OCI-LY7 (cell line): Measurements from ENCODE around the gene DOCK3. TPM values are rescaled to one million over a fixed set of nuclear protein-coding genes. Genes with fewer than 3 reads are reported as not detected.

ENCODE experiments used
- BruUV-seq: library from RNA; stranded (reverse); fragments of 400-500 nt; replicated peaks from 2 replicates; lab custom pipeline; 2021; lab: Mats Ljungman, UMichigan
- CTCF ChIA-PET: fragments of 300-600 bp; sonication (Branson Sonifier 250); formaldehyde crosslinking; loops from one replicate; lab custom pipeline; 2022; ENCODE audit warnings: antibody characterized with exemption; ENCODE audit not compliant: unreplicated experiment; lab: Charles Lee
- POLR2A ChIA-PET: fragments of 300-600 bp; sonication (Branson Sonifier 250); formaldehyde crosslinking; loops from one replicate; lab custom pipeline; 2022; ENCODE audit warnings: antibody characterized with exemption; lab: Charles Lee
- DNase-seq: peaks from one replicate; pipeline ENCODE4 v3.0.0-alpha.2; 2015; ENCODE audit warnings: low spot score
- H2AFZ ChIP-seq: fragments of 200-600 bp; sonication (generic), shearing (Covaris generic); 2 replicates; pipeline ENCODE4 v1.6.1; 2014; ENCODE audit warnings: mild to moderate bottlenecking, antibody characterized with exemption, low read length, moderate library complexity
- H3K27ac ChIP-seq: fragments of 200-600 bp; sonication (generic); 2 replicates; pipeline ENCODE4 v1.5.1; 2014; ENCODE audit warnings: mixed run types, low read depth, mild to moderate bottlenecking, moderate library complexity, low read length, inconsistent platforms; ENCODE audit not compliant: poor library complexity, severe bottlenecking
- H3K36me3 ChIP-seq: fragments of 200-600 bp; sonication (generic); 2 replicates; pipeline ENCODE4 v1.6.1; 2014; ENCODE audit warnings: mild to moderate bottlenecking, antibody characterized with exemption, low read length, moderate library complexity, mixed read lengths; ENCODE audit not compliant: insufficient read depth
- H3K4me1 ChIP-seq: fragments of 200-600 bp; sonication (generic); 2 replicates; pipeline ENCODE4 v1.5.1; 2014; ENCODE audit warnings: mild to moderate bottlenecking, low read length; ENCODE audit not compliant: insufficient read depth, poor library complexity, severe bottlenecking
- H3K4me2 ChIP-seq: fragments of 200-600 bp; sonication (generic); 2 replicates; pipeline ENCODE4 v1.6.1; 2014; ENCODE audit warnings: mild to moderate bottlenecking, low read length
- H3K4me3 ChIP-seq: fragments of 200-600 bp; sonication (generic); 2 replicates; pipeline ENCODE4 v1.5.1; 2014; ENCODE audit warnings: mild to moderate bottlenecking, low read depth, low read length; ENCODE audit not compliant: poor library complexity, severe bottlenecking
- H3K79me2 ChIP-seq: fragments of 200-600 bp; sonication (generic); 2 replicates; pipeline ENCODE4 v1.6.1; 2016; ENCODE audit warnings: low read depth, mild to moderate bottlenecking, low read length, moderate library complexity, mixed read lengths; ENCODE audit not compliant: insufficient read depth
- H3K9me2 ChIP-seq: fragments of 200-600 bp; sonication (generic); 2 replicates; pipeline ENCODE4 v1.6.1; 2016; ENCODE audit warnings: mild to moderate bottlenecking, low read length, mixed read lengths; ENCODE audit not compliant: insufficient read depth
- H3K9me3 ChIP-seq: fragments of 200-600 bp; sonication (generic); 2 replicates; pipeline ENCODE4 v1.6.1; 2014; ENCODE audit warnings: mild to moderate bottlenecking, mixed run types, low read length, mixed read lengths
- H4K20me1 ChIP-seq: fragments of 200-600 bp; sonication (generic); 2 replicates; pipeline ENCODE4 v1.6.1; 2014; ENCODE audit warnings: mild to moderate bottlenecking, antibody characterized with exemption, low read length, moderate library complexity, mixed read lengths; ENCODE audit not compliant: insufficient read depth
- EZH2phosphoT487 ChIP-seq: fragments of 200-600 bp; sonication (generic); IDR thresholded peaks from 2 replicates; pipeline ENCODE4 v1.6.1; 2018; ENCODE audit warnings: low read depth, borderline replicate concordance, mild to moderate bottlenecking, mixed run types, antibody characterized with exemption, low read length, moderate library complexity, mixed read lengths
- intact Hi-C: fragments of 100-400 bp; cut with micrococcal nuclease; formaldehyde crosslinking; loops from one replicate; pipeline ENCODE4 v1.10.0; 2022; ENCODE audit not compliant: unreplicated experiment
- total RNA-seq, 2 experiments: library from RNA; depleted of rRNA in 1 of 2; stranded (reverse); fragments of >200 nt in 1 of 2; shearing (Covaris generic) in 1 of 2; gene quantifications; 2 replicates each; pipeline ENCODE4 v1.2.3, GENCODE V29; 2014 to 2022
- TF ChIP-seq, protein P1 (sequence below): fragments of 200-600 bp; sonication (generic); conservative IDR thresholded peaks from 2 replicates; pipeline ENCODE4 v1.5.1; 2014; ENCODE audit warnings: mild to moderate bottlenecking, antibody characterized with exemption, low read length, moderate library complexity, mixed read lengths

DOCK3 gene
- total RNA-seq, 2 experiments from 2014 or later: not detected

DNA sequence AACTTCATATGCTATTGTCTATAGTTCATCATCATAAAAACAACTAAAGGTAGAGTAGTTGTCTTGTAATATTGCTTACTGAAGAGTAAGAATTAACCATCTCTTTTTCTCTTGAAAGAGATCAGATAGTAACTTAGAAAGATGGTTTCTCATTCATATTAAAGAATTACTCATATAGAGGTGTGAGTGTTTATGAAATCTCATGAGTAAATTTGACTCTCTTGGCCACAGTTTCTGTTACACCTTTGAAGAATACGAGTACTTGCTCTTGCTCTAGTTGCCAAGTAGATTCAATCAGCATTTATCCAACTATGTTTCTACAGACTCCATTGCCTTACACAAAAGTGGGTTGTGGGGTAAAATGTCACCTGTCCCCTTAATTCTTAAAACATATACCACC is 463.0 kb downstream of the DOCK3 start:
- TF ChIP-seq EZH2phosphoT487: no peak
- TF ChIP-seq, protein P1, sequence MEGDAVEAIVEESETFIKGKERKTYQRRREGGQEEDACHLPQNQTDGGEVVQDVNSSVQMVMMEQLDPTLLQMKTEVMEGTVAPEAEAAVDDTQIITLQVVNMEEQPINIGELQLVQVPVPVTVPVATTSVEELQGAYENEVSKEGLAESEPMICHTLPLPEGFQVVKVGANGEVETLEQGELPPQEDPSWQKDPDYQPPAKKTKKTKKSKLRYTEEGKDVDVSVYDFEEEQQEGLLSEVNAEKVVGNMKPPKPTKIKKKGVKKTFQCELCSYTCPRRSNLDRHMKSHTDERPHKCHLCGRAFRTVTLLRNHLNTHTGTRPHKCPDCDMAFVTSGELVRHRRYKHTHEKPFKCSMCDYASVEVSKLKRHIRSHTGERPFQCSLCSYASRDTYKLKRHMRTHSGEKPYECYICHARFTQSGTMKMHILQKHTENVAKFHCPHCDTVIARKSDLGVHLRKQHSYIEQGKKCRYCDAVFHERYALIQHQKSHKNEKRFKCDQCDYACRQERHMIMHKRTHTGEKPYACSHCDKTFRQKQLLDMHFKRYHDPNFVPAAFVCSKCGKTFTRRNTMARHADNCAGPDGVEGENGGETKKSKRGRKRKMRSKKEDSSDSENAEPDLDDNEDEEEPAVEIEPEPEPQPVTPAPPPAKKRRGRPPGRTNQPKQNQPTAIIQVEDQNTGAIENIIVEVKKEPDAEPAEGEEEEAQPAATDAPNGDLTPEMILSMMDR: no peak
- Histone ChIP-seq H3K4me3 (no peak overlapping the region), H2AFZ (no peak overlapping the region), H3K9me2 (no peaks in the 10 kb centered on the region), H4K20me1 (no peaks in the 10 kb centered on the region), H3K36me3 (no peaks in the 10 kb centered on the region), H3K4me2 (no peak overlapping the region), H3K9me3 (no peaks in the 10 kb centered on the region), H3K4me1 (no peaks in the 10 kb centered on the region), H3K79me2 (no peaks in the 10 kb centered on the region), H3K27ac (no peak overlapping the region)
- intact Hi-C loops: no loop called here
- ChIA-PET POLR2A (no interaction called here), CTCF (no interaction called here)
- no TSS peak for BruUV-seq
- no peak for DNase-seq

DNA sequence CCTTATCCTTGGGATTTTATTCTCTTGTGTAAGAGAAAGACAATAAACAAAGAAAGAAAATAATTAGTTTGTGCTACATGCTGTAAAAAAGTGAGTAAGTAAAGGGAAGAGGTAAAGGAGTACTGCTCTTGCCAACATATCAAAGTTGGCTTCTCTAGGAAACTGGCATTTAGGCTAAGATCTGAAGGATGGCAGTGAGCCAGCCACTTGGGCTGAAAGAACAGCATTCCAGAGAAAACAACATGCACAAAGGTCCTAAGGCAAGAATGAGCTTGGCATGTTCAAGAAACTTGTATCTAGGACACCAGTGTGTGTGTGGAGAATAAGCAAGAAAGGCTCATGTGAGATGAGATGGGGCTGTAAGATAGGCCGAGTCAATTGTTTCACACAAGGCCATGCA is 464.9 kb downstream of the DOCK3 start:
- TF ChIP-seq, protein P1: no peak
- TF ChIP-seq EZH2phosphoT487: no peak
- no peak overlapping the region for H3K4me2 ChIP-seq
- no peak for DNase-seq
- H3K36me3 ChIP-seq: no peaks in the 10 kb centered on the region
- no peaks in the 10 kb centered on the region for H3K79me2 ChIP-seq
- POLR2A ChIA-PET: no interaction called here
- no peaks in the 10 kb centered on the region for H4K20me1 ChIP-seq
- CTCF ChIA-PET: no interaction called here
- H3K9me3 ChIP-seq: no peaks in the 10 kb centered on the region
- no peak overlapping the region for H3K4me3 ChIP-seq
- no peak overlapping the region for H3K27ac ChIP-seq
- no TSS peak for BruUV-seq
- no peaks in the 10 kb centered on the region for H3K4me1 ChIP-seq
- H2AFZ ChIP-seq: no peak overlapping the region
- no peaks in the 10 kb centered on the region for H3K9me2 ChIP-seq
- intact Hi-C loops: no loop called here

DNA sequence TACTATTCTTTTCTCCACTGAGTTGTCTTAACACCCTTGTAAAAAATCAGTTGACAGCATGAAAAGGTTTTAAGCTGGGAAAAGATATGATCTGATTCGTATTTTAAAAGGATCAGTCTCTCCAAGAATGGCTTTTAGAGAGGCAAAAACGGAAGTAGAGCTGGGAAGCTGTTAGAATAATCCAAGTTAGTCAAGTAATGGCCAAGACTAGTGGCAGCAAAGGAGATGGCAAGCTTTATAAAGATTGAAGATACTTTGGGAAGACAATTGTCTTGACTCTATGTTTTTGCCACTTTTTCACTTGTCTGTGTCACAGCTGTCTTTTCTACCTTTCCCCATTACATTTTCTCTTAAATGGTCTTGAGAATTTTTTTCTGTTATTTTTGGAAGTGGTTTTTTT is 466.8 kb downstream of the DOCK3 start:
- H3K9me2 ChIP-seq: no peaks in the 10 kb centered on the region
- POLR2A ChIA-PET: no interaction called here
- no peaks in the 10 kb centered on the region for H3K9me3 ChIP-seq
- CTCF ChIA-PET: no interaction called here
- no peaks in the 10 kb centered on the region for H4K20me1 ChIP-seq
- H3K4me2 ChIP-seq: no peak overlapping the region
- no peak overlapping the region for H3K4me3 ChIP-seq
- BruUV-seq: no TSS peak
- H3K4me1 ChIP-seq: no peaks in the 10 kb centered on the region
- TF ChIP-seq EZH2phosphoT487: no peak
- TF ChIP-seq, protein P1: peak; percentile 28; the same call in 1 of the 2 replicates
- no peak overlapping the region for H3K27ac ChIP-seq
- no peak for DNase-seq
- no peak overlapping the region for H2AFZ ChIP-seq
- no peaks in the 10 kb centered on the region for H3K79me2 ChIP-seq
- intact Hi-C loops: no loop called here
- H3K36me3 ChIP-seq: no peaks in the 10 kb centered on the region
